Hypothalamus (tissue), 51 donors: ENCODE results near the gene CLDN18.
A peak's percentile ranks its signal among the peaks of the same experiment; 100 is the strongest.

Experiments used
- DNase-seq, 51 donors: peaks; one replicate each; lab custom pipeline; 2025; lab: John Stamatoyannopoulos, UW

CLDN18 gene

GRCh38 chr3:138060792-138061191, 50.8 kb downstream of the CLDN18 start:
- DNase-seq, result no peak

DNA sequence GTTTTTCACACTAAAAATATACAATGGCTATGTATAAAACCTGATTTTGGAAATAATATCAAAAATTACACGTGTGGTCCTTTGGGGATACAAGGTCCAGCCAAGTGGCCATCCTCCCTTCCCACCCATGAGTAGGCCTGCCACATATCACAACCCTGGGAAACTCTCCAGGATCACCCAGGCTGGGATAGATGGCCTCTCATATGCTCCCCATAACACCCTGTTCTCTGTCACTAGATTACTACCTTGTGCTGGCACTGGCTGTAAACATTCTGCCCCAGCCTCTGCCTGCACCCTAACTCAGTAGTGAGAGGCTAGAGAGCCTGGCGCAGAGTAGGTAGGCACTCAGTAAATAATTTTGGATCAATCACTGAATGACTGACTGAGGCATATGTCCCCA, 52.1 kb downstream of the CLDN18 start:
- DNase-seq, result no peak

- DNase-seq, result no peak
Observed at GRCh38 chr3:138062626-138063025, 52.7 kb downstream of the CLDN18 start.

GRCh38 chr3:138063416-138063815, 53.5 kb downstream of the CLDN18 start:
- DNase-seq, result no peak

GRCh38 chr3:138065949-138066348, 56.0 kb downstream of the CLDN18 start:
- DNase-seq, result no peak

DNA sequence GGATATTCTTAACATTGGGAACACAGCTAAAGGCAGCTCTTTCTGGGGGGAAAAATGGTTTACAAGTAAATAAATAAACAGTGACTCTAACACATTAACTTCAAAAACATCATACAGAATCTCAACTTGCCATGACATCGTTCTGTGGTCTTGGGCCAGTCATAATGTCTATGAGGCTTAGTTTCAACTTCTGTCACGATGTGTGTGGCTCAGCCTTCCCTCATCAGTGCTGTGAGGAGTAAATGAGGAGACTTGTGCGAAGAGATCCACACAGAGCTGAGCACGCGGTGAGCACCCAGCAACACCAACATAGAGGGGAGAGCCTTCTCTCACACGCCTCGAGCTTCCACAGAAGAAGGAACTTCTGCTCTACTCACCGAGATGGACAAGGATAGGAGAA, 56.4 kb downstream of the CLDN18 start:
- no peak for DNase-seq

DNA sequence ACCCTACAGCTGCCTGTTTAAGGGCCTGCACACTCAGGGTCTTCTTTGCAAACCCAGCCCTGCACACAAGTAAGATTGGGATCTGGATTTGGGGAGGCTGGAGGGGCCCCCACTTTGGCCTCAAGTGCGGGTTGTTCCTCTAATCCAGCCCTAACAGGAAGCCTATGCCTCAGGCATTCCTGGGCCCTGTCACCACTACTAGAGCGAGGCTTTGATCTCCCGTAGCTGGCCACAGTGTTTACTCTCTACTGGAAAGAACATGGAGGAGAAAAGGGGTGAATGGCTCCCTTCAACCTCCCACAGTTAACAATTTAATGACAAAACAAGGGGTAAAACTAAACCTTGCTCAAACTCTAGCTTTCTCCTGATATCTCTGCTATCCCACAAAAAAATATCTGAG, 57.0 kb downstream of the CLDN18 start:
- DNase-seq, result no peak

- no peak for DNase-seq
Observed at GRCh38 chr3:138068046-138068445, 58.1 kb downstream of the CLDN18 start.

- peak in 48 of 51 donors; percentile 7 to 84 (median 47) for DNase-seq
Observed at GRCh38 chr3:138068579-138069174, 58.7 kb downstream of the CLDN18 start.

DNA sequence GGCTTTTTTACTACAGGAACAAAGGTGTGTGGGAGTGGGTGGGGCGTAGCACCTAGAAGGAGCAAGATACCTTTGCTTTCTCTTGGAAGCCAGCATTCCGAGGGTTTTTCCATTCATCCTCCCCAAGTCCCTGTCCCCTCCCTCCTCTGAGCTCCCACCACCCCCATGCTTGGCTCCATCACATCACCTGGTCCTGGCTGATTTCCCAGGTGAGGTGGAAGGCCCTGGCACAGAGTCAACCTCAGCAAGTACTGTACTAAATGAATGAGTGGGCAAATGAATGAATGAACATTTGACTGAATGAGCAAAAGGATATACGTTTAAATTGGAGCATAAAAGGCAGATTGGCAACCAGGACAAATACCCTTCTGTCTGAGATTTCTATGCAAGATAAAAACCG, 60.0 kb downstream of the CLDN18 start:
- no peak for DNase-seq

DNA sequence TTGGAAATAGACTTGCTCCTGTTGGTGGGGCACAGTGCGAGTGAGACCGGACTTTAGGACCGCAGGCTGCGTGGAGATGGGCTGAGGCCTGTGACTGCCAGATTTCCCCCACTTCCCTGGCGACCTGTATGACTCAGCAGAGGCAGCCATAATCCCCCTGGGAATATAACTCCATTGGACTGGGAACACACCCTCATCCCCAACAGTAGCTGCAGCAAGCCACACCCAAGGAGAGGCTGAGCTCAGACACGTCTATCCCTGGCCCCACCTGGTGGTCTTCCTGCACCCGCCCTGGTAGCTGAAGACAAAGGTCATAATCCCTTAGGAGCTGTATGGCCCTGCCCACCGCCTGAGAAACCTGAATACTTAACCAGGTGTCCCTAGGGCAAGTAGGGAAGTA, 62.8 kb downstream of the CLDN18 start:
- no peak for DNase-seq

- DNase-seq, result no peak
Observed at GRCh38 chr3:138078096-138078495, 68.1 kb downstream of the CLDN18 start.

- no peak for DNase-seq
Observed at GRCh38 chr3:138078901-138079344, 69.0 kb downstream of the CLDN18 start.

- DNase-seq, result no peak
Observed at GRCh38 chr3:138079901-138080300, 69.9 kb downstream of the CLDN18 start.

DNA sequence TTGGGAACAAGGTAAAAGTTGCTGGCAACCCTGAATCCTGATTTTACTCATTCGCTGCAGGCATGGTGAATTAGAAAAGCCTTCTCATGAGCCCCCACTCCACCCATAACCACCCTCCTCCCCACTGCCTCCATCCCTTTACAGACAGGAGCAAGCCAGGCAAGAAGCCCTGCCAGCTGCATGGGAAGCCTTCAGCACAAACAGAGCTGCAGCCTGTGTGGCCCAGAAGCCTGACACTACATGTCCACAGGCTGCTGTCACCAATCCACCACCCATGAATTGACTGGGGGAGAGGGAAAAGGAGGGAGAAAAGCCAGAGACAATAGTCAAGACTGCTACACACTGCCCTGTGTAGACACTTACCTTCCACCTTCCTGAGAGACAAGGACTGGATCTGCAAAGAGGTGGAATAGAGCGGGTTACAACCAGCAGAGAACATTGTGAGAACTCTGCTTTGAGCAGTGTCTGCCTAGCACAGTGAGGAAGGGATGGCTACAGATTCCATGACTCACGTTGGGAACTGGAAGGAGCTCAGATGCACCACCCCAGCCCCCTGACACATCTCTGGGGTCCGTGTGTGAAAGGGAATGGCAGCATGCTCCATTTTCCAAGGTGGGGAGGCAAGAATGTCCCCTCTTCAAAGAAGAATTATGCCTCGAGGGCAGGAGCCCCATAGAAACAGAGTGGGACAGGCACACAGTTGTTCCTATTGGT, 71.6 kb downstream of the CLDN18 start:
- no peak for DNase-seq

GRCh38 chr3:138082085-138082991, 72.4 kb downstream of the CLDN18 start:
- DNase-seq, result no peak

DNA sequence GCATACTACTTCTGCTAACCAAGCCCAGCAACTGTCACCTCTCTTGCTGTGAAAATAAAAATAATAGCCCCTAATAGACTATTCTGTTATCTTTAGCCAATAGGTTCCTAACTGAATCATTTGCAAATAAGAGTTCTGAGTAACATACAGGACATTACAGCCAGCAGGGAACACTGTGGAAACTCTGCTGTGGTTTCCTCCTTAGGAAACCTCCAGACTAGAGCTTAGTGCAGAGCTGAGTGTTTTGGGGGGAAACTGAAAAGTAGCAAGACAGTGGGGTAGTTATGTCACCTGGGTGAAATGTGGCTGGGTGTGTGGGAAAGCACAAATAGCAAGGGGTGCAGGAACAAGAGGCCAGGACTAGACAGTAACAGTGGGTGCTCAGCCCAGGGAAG, 73.0 kb downstream of the CLDN18 start:
- no peak for DNase-seq
